Glutamatergic neuron (in vitro differentiated cells): ENCODE data around the gene IRX2. TPM values are rescaled to one million over a fixed set of nuclear protein-coding genes. Genes with fewer than 3 reads are reported as not detected.

Experiments
- DNase-seq: peaks from one replicate; pipeline ENCODE4 v3.0.0; 2022
- H3K27ac Mint-ChIP-seq: one replicate; pipeline ENCODE4 v1.8.0; 2020; ENCODE audit warnings: mild to moderate bottlenecking, mixed read lengths, inconsistent platforms; ENCODE audit not compliant: unreplicated experiment
- H3K27me3 Mint-ChIP-seq: one replicate; pipeline ENCODE4 v1.8.0; 2020; ENCODE audit warnings: mild to moderate bottlenecking, moderate library complexity, mixed read lengths, inconsistent platforms; ENCODE audit not compliant: unreplicated experiment
- H3K36me3 Mint-ChIP-seq: one replicate; pipeline ENCODE4 v1.8.0; 2020; ENCODE audit warnings: mild to moderate bottlenecking, mixed read lengths, inconsistent platforms; ENCODE audit not compliant: unreplicated experiment
- H3K4me1 Mint-ChIP-seq: one replicate; pipeline ENCODE4 v1.8.0; 2020; ENCODE audit warnings: mild to moderate bottlenecking, low read depth, mixed read lengths, inconsistent platforms; ENCODE audit not compliant: unreplicated experiment
- H3K4me3 Mint-ChIP-seq: one replicate; pipeline ENCODE4 v1.8.0; 2020; ENCODE audit warnings: mild to moderate bottlenecking, mixed read lengths, inconsistent platforms; ENCODE audit not compliant: unreplicated experiment
- H3K9me3 Mint-ChIP-seq: one replicate; pipeline ENCODE4 v1.8.0; 2020; ENCODE audit warnings: mild to moderate bottlenecking, moderate library complexity, mixed read lengths, inconsistent platforms; ENCODE audit not compliant: unreplicated experiment
- CTCF ChIP-seq: fragments of 200-600 bp; sonication (generic); IDR thresholded peaks from one replicate; pipeline ENCODE4 v1.5.0; 2021; ENCODE audit not compliant: partially characterized antibody, unreplicated experiment
- total RNA-seq: library from RNA; stranded (reverse); fragmentation: NEBNext Ultra II Directional; extraction: Animal tissue kit (Norgen Biotek cat#: 25700); gene quantifications from one replicate; pipeline ENCODE4 v1.2.1, GENCODE V29; 2021; ENCODE audit not compliant: unreplicated experiment

The IRX2 gene
- total RNA-seq, 1 donor from 2014 or later = 60.7 TPM

- Mint-ChIP-seq H3K36me3 (peaks cover 10% of the 10 kb centered on the region), H3K27ac (no peak overlapping the region), H3K9me3 (peaks cover 4% of the 10 kb centered on the region), H3K27me3 (peaks cover 15% of the 10 kb centered on the region), H3K4me3 (no peak overlapping the region), H3K4me1 (no peaks in the 10 kb centered on the region)
- DNase-seq = no peak
- no peak for TF ChIP-seq CTCF
Observed at GRCh38 chr5:2735996-2736395, 15.5 kb downstream of the IRX2 start.

- no peak overlapping the region for H3K4me3 Mint-ChIP-seq
- H3K9me3 Mint-ChIP-seq = peaks cover 3% of the 10 kb centered on the region
- no peak overlapping the region for H3K27ac Mint-ChIP-seq
- no peak for TF ChIP-seq CTCF
- DNase-seq = no peak
- H3K36me3 Mint-ChIP-seq = peaks cover 10% of the 10 kb centered on the region
- no peaks in the 10 kb centered on the region for H3K4me1 Mint-ChIP-seq
- peaks cover 13% of the 10 kb centered on the region for H3K27me3 Mint-ChIP-seq
Observed at GRCh38 chr5:2732850-2733249, 18.6 kb downstream of the IRX2 start.

DNA sequence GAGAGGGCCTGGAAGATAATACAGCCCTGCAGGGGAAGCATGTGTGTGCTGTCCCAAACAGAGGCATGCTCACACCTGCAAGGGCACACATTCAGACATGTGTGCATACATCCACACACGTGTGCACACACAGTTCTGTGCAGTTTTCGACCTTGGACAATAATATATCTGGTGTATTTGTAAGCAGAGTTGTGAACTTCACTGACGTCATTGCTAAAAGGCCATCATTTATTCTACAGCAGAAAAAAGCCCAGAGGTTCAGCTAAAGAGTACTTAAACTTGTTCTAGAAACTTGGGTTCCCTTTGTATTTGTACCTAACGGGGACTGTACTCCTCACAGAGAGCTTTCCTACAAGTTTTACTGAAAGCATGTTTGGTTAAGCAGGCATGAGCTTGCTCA is 19.5 kb downstream of the IRX2 start:
- no peak for DNase-seq
- TF ChIP-seq CTCF = no peak
- peaks cover 10% of the 10 kb centered on the region for H3K36me3 Mint-ChIP-seq
- peaks cover 3% of the 10 kb centered on the region for H3K9me3 Mint-ChIP-seq
- H3K4me1 Mint-ChIP-seq = no peaks in the 10 kb centered on the region
- peaks cover 12% of the 10 kb centered on the region for H3K27me3 Mint-ChIP-seq
- no peak overlapping the region for H3K27ac Mint-ChIP-seq
- H3K4me3 Mint-ChIP-seq = no peak overlapping the region

DNA sequence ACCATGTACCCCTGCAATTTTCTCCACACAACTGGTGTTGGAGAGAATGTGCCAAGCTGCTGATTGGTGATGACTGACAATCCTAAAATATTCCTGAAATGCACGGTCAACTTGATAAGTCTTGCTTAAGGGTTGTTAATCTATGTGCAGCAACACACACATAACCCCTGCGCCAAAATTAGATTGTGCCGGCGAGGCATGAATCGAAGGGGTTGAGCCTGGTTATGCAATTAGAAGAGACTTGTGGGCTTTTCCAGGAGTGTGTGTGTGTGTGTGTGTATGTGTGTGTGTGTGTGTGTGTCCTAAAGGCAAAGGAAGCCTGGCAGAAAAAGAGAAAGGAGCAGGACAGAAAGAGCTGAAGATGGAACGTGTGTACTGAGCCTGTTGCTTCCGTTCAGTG is 22.3 kb downstream of the IRX2 start:
- Mint-ChIP-seq H3K36me3 (no peaks in the 10 kb centered on the region), H3K9me3 (no peaks in the 10 kb centered on the region), H3K27ac (no peak overlapping the region), H3K27me3 (peaks cover 10% of the 10 kb centered on the region), H3K4me1 (no peaks in the 10 kb centered on the region), H3K4me3 (no peak overlapping the region)
- TF ChIP-seq CTCF = no peak
- DNase-seq = no peak

GRCh38 chr5:2727550-2727949 is 23.9 kb downstream of the IRX2 start:
- Mint-ChIP-seq H3K4me3 (no peak overlapping the region), H3K36me3 (no peaks in the 10 kb centered on the region), H3K27ac (no peak overlapping the region), H3K27me3 (peaks cover 9% of the 10 kb centered on the region), H3K9me3 (no peaks in the 10 kb centered on the region), H3K4me1 (no peaks in the 10 kb centered on the region)
- DNase-seq = no peak
- TF ChIP-seq CTCF = no peak
